ENCODE data around the gene FGF18.

DNA sequence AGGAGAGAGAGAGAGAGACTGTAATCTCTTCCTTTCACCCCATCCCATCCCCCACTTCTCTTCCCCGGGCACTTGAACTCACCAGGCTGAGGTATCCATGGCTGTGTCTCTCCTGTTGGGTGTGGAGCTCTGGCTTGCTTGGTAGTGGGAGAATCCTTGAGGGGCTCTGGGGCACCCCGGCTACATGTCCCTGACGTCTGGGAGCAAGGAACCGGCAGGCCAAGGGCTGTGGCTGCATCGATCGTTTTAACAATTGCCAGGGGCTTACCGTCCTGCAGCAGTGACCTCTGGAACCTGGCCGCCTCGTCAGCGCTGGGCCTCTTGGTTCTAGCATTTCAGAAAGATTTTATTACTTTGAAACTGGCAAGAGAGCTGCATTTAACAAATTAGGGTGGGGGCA, 30.0 kb downstream of the FGF18 start:
- TF ChIP-seq, protein P1, sequence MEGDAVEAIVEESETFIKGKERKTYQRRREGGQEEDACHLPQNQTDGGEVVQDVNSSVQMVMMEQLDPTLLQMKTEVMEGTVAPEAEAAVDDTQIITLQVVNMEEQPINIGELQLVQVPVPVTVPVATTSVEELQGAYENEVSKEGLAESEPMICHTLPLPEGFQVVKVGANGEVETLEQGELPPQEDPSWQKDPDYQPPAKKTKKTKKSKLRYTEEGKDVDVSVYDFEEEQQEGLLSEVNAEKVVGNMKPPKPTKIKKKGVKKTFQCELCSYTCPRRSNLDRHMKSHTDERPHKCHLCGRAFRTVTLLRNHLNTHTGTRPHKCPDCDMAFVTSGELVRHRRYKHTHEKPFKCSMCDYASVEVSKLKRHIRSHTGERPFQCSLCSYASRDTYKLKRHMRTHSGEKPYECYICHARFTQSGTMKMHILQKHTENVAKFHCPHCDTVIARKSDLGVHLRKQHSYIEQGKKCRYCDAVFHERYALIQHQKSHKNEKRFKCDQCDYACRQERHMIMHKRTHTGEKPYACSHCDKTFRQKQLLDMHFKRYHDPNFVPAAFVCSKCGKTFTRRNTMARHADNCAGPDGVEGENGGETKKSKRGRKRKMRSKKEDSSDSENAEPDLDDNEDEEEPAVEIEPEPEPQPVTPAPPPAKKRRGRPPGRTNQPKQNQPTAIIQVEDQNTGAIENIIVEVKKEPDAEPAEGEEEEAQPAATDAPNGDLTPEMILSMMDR (IDR thresholded peaks at IDR 0.05), result no peak
- TF ChIP-seq POLR2A (IDR thresholded peaks at IDR 0.05), result no peak

Measured in uterus (tissue), 2 donors.